H9 (cell line): ENCODE measurements around the gene NXNL2. TPM values are rescaled to one million over a fixed set of nuclear protein-coding genes. Genes with fewer than 3 reads are reported as not detected.

Experiments
- DNase-seq: peaks from one replicate; pipeline ENCODE4 v3.0.0-alpha.2; 2017
- H2AFZ ChIP-seq: one replicate; pipeline ENCODE4 v1.6.1; 2013; ENCODE audit warnings: mild to moderate bottlenecking, low read length, control low read depth, moderate library complexity
- H2AK5ac ChIP-seq: 2 replicates; pipeline ENCODE4 v1.6.1; 2013; ENCODE audit warnings: low read length, control low read depth, mixed read lengths; ENCODE audit not compliant: insufficient read length
- H2BK120ac ChIP-seq: one replicate; pipeline ENCODE4 v1.6.1; 2013; ENCODE audit warnings: low read depth, mild to moderate bottlenecking, low read length, control low read depth, inconsistent platforms; ENCODE audit not compliant: poor library complexity, severe bottlenecking
- H2BK12ac ChIP-seq: 2 replicates; pipeline ENCODE4 v1.6.1; 2013; ENCODE audit warnings: low read length, control low read depth, mixed read lengths, low read depth; ENCODE audit not compliant: insufficient read length
- H2BK15ac ChIP-seq: 2 replicates; pipeline ENCODE4 v1.6.1; 2013; ENCODE audit warnings: low read depth, low read length, control low read depth
- H2BK20ac ChIP-seq: one replicate; pipeline ENCODE4 v1.6.1; 2013; ENCODE audit warnings: low read depth, mild to moderate bottlenecking, low read length, control low read depth, inconsistent platforms; ENCODE audit not compliant: poor library complexity, severe bottlenecking
- H2BK5ac ChIP-seq: 2 replicates; pipeline ENCODE4 v1.6.1; 2013; ENCODE audit warnings: low read length, control low read depth, mixed read lengths; ENCODE audit not compliant: insufficient read length
- H3K14ac ChIP-seq: 2 replicates; pipeline ENCODE4 v1.6.1; 2013; ENCODE audit warnings: low read length, control low read depth; ENCODE audit not compliant: insufficient read depth
- H3K18ac ChIP-seq: 2 replicates; pipeline ENCODE4 v1.6.1; 2013; ENCODE audit warnings: low read depth, mild to moderate bottlenecking, mixed read lengths, low read length, control low read depth; ENCODE audit not compliant: insufficient read length
- H3K23ac ChIP-seq: 2 replicates; pipeline ENCODE4 v1.6.1; 2013; ENCODE audit warnings: low read length, control low read depth, mixed read lengths, low read depth; ENCODE audit not compliant: insufficient read length
- H3K23me2 ChIP-seq: 2 replicates; pipeline ENCODE4 v1.6.1; 2013; ENCODE audit warnings: low read depth, mild to moderate bottlenecking, mixed read lengths, low read length, control low read depth; ENCODE audit not compliant: insufficient read length, poor library complexity, severe bottlenecking
- H3K27ac ChIP-seq: 2 replicates; pipeline ENCODE4 v1.5.1; 2013; ENCODE audit warnings: low read length, control low read depth, mixed read lengths, low read depth; ENCODE audit not compliant: insufficient read length
- H3K27me3 ChIP-seq: 2 replicates; pipeline ENCODE4 v1.6.1; 2013; ENCODE audit warnings: low read length, control low read depth, inconsistent platforms; ENCODE audit not compliant: insufficient read depth
- H3K4ac ChIP-seq: 2 replicates; pipeline ENCODE4 v1.6.1; 2013; ENCODE audit warnings: low read depth, mild to moderate bottlenecking, control low read depth, inconsistent platforms, low read length, moderate library complexity
- H3K4me1 ChIP-seq: 2 replicates; pipeline ENCODE4 v1.6.1; 2013; ENCODE audit warnings: low read length, control low read depth, inconsistent platforms; ENCODE audit not compliant: insufficient read depth
- H3K4me2 ChIP-seq: 2 replicates; pipeline ENCODE4 v1.6.1; 2013; ENCODE audit warnings: low read length, control low read depth, mixed read lengths; ENCODE audit not compliant: insufficient read length, insufficient read depth
- H3K56ac ChIP-seq: 2 replicates; pipeline ENCODE4 v1.6.1; 2013; ENCODE audit warnings: low read depth, mild to moderate bottlenecking, mixed read lengths, low read length, control low read depth; ENCODE audit not compliant: insufficient read length
- H3K79me1 ChIP-seq: 2 replicates; pipeline ENCODE4 v1.6.1; 2013; ENCODE audit warnings: low read depth, mild to moderate bottlenecking, moderate library complexity, low read length, control low read depth, inconsistent platforms; ENCODE audit not compliant: insufficient read depth, poor library complexity, severe bottlenecking
- H3K79me2 ChIP-seq: 2 replicates; pipeline ENCODE4 v1.6.1; 2013; ENCODE audit warnings: low read length, control low read depth, inconsistent platforms; ENCODE audit not compliant: insufficient read depth
- H3K9ac ChIP-seq: 2 replicates; pipeline ENCODE4 v1.6.1; 2013; ENCODE audit warnings: low read length, control low read depth, mixed read lengths; ENCODE audit not compliant: insufficient read length; ENCODE audit errors: extremely low read depth
- H3K9me3 ChIP-seq: one replicate; pipeline ENCODE4 v1.6.1; 2013; ENCODE audit warnings: low read depth, low read length, inconsistent platforms; ENCODE audit not compliant: control insufficient read depth
- H3T11ph ChIP-seq: one replicate; pipeline ENCODE4 v1.6.1; 2013; ENCODE audit warnings: mild to moderate bottlenecking, low read length, control low read depth, inconsistent platforms
- H4K20me1 ChIP-seq: one replicate; pipeline ENCODE4 v1.6.1; 2013; ENCODE audit not compliant: control insufficient read depth, insufficient read length, insufficient read depth
- H4K5ac ChIP-seq: 2 replicates; pipeline ENCODE4 v1.6.1; 2013; ENCODE audit warnings: low read depth, mild to moderate bottlenecking, mixed read lengths, low read length, control low read depth; ENCODE audit not compliant: insufficient read length
- H4K8ac ChIP-seq: replicated peaks from 2 replicates; pipeline ENCODE4 v1.6.1; 2013; ENCODE audit warnings: low read length, control low read depth, mixed read lengths, low read depth; ENCODE audit not compliant: insufficient read length
- H4K91ac ChIP-seq: 2 replicates; pipeline ENCODE4 v1.6.1; 2013; ENCODE audit warnings: low read depth, mild to moderate bottlenecking, moderate library complexity, mixed read lengths, low read length, control low read depth; ENCODE audit not compliant: insufficient read length
- H3K27ac Mint-ChIP-seq, 3 experiments: 2 replicates in 2 of 3; 3 replicates in 1 of 3; pipeline ENCODE4 v1.8.0; 2020 to 2021; ENCODE audit warnings: mixed read lengths in 3 of 3, mild to moderate bottlenecking in 1 of 3, moderate library complexity in 1 of 3
- H3K27me3 Mint-ChIP-seq: 2 replicates; pipeline ENCODE4 v1.8.0; 2021; ENCODE audit warnings: low read depth, mild to moderate bottlenecking, moderate library complexity, mixed read lengths
- H3K36me3 Mint-ChIP-seq, 3 experiments: 2 replicates in 2 of 3; 3 replicates in 1 of 3; pipeline ENCODE4 v1.8.0; 2020 to 2021; ENCODE audit warnings: low read depth in 3 of 3, mixed read lengths in 3 of 3; ENCODE audit not compliant: insufficient read depth in 1 of 3
- H3K4me1 Mint-ChIP-seq, 2 experiments: 2 replicates each; pipeline ENCODE4 v1.8.0; 2020; ENCODE audit warnings: mixed read lengths in 2 of 2
- H3K4me3 Mint-ChIP-seq, 2 experiments: 2 replicates in 1 of 2; 3 replicates in 1 of 2; pipeline ENCODE4 v1.8.0; 2020 to 2021; ENCODE audit warnings: mild to moderate bottlenecking in 2 of 2, mixed read lengths in 2 of 2, moderate library complexity in 1 of 2
- H3K9me3 Mint-ChIP-seq, 2 experiments: 2 replicates in 1 of 2; 3 replicates in 1 of 2; pipeline ENCODE4 v1.8.0; 2020; ENCODE audit warnings: mild to moderate bottlenecking in 2 of 2, mixed read lengths in 2 of 2, moderate library complexity in 1 of 2
- CTCF ChIP-seq: fragments of 200-600 bp; sonication (generic); conservative IDR thresholded peaks from 3 replicates; pipeline ENCODE4 v1.8.0; 2021; ENCODE audit warnings: antibody characterized with exemption, mild to moderate bottlenecking
- WGBS: extraction: QIAGEN DNeasy Blood & Tissue Kit; methylation state at CpG from one replicate; pipeline ENCODE4 v1.1.7; 2013; ENCODE audit warnings: missing lambda C conversion rate, low lambda C conversion rate, mixed read lengths; ENCODE audit not compliant: insufficient read length; ENCODE audit errors: extremely low coverage; 5-methylcytosine and 5-hydroxymethylcytosine counted together
- total RNA-seq: library from RNA; stranded (reverse); gene quantifications from 2 replicates; pipeline ENCODE4 v1.2.1, GENCODE V29; 2021

NXNL2 gene
- total RNA-seq, 1 experiment from 2014 or later: 0.57 TPM

GRCh38 chr9:88574953-88575352 lies 40.0 kb downstream of the NXNL2 start:
- Histone ChIP-seq H2BK20ac (no peak overlapping the region), H4K20me1 (no peaks in the 10 kb centered on the region), H3K9me3 (no peaks in the 10 kb centered on the region), H3K4me2 (no peak overlapping the region), H2BK120ac (no peak overlapping the region), H3K79me1 (no peaks in the 10 kb centered on the region), H3K9ac (no peak overlapping the region), H3K23ac (no peak overlapping the region), H3T11ph (no peak overlapping the region), H3K56ac (no peak overlapping the region), H2BK15ac (no peak overlapping the region), H2BK12ac (no peak overlapping the region), H4K5ac (no peak overlapping the region), H4K8ac (no peak overlapping the region), H3K27ac (no peak overlapping the region), H3K79me2 (no peaks in the 10 kb centered on the region), H2AK5ac (no peak overlapping the region), H4K91ac (no peak overlapping the region), H2BK5ac (no peak overlapping the region), H2AFZ (no peak overlapping the region), H3K14ac (no peak overlapping the region), H3K23me2 (no peaks in the 10 kb centered on the region), H3K18ac (no peak overlapping the region), H3K4ac (no peak overlapping the region), H3K27me3 (no peaks in the 10 kb centered on the region), H3K4me1 (no peaks in the 10 kb centered on the region)
- Mint-ChIP-seq H3K27ac (no peak overlapping the region), H3K4me1 (peaks cover 3 to 4% of the 10 kb centered on the region in 2 experiments; a peak in 2 of 4 replicates), H3K9me3 (no peaks in the 10 kb centered on the region; a peak in 1 of 5 replicates), H3K4me3 (no peak overlapping the region), H3K27me3 (peaks cover 7% of the 10 kb centered on the region), H3K36me3 (no peaks in the 10 kb centered on the region)
- no CpG with 5 or more reads among the region's 7 CpGs for WGBS
- TF ChIP-seq CTCF: no peak
- no peak for DNase-seq
